ENCODE data around the gene NPAS2. TPM values are rescaled to one million over a fixed set of nuclear protein-coding genes. Genes with fewer than 3 reads are reported as not detected.

Gene NPAS2
- polyA plus RNA-seq (ENCODE audit: insufficient read depth in 1 of 5, insufficient read length in 5 of 5, low replicate concordance in 1 of 5), result 10 to 100 TPM; 26.7 to 39.0 (median 30.3) TPM
- long read RNA-seq, donor 1, partial matches to known transcripts, result 0 of 1 reads
- long read RNA-seq, donor 1, other reads (novel, unspliced or antisense), result 0 of 1 reads
- long read RNA-seq, donor 2, full-length matches to known transcripts, result 1 of 1 reads
- long read RNA-seq, donor 2, partial matches to known transcripts, result 0 of 1 reads
- long read RNA-seq, donor 2, other reads (novel, unspliced or antisense), result 0 of 1 reads
- long read RNA-seq, donor 3, full-length matches to known transcripts, result 2 of 2 reads
- long read RNA-seq, donor 3, partial matches to known transcripts, result 0 of 2 reads
- long read RNA-seq, donor 3, other reads (novel, unspliced or antisense), result 0 of 2 reads
- long read RNA-seq, donor 4, partial matches to known transcripts, result 0 of 2 reads
- long read RNA-seq, donor 4, other reads (novel, unspliced or antisense), result 0 of 2 reads
- long read RNA-seq, donor 5, result 0 reads
- long read RNA-seq, donor 6, full-length matches to known transcripts, result 3 of 3 reads
- long read RNA-seq, donor 6, partial matches to known transcripts, result 0 of 3 reads
- long read RNA-seq, donor 6, other reads (novel, unspliced or antisense), result 0 of 3 reads
- long read RNA-seq, donor 7, full-length matches to known transcripts, result 2 of 2 reads
- long read RNA-seq, donor 7, partial matches to known transcripts, result 0 of 2 reads
- long read RNA-seq, donor 7, other reads (novel, unspliced or antisense), result 0 of 2 reads
- long read RNA-seq, donor 8, result 0 reads

DNA sequence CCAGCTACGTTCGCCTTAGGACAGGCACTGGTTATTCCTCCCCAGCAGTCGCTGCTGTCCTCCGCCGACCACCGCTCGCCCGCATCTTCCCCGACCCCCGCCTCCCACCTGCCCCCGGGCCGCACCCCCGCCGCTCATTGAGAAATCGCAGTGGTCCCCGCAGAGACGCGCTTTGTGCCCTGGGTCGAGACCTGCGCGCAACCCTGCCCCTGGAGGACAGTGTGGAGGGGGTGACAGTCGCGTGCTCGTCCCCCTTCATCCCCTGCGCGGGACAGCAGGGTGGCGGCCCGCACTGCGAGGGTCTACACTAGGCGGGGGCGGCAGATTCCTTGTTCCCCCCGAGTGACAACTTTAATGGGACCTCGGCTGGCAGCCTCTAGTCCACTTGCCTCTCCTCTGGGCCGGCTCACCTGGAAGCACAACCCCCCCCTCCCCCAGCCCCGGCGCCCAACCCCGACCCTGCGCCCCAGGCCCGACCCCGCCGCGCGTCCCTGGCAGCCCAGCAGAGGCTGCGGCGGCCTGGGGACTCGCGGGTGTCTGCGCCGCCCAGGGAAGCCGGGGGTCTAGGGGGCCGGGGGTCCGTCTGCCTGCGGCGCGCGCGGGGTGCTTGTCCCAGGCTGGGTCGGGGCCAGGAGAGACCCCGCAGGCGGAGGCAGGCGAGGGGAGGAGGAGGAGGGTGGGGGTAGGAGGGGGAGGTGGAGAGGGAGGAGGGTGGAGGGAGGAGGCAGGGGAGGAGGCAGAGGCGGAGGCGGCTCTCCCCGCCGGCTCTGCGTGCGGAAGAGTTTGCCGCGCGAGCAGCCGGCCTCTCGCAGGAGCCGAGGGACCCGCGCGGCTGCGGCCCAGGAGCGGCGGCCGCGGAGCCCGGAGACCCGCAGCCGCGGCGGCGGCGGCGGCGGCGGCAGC is at the start of gene NPAS2:
Gene NPAS2 (plus strand): TSS at position 770 of the 903 bp plus-strand sequence. CDS start 84,616 bp downstream, outside the sequence.
- DNase-seq, result no peak

DNA sequence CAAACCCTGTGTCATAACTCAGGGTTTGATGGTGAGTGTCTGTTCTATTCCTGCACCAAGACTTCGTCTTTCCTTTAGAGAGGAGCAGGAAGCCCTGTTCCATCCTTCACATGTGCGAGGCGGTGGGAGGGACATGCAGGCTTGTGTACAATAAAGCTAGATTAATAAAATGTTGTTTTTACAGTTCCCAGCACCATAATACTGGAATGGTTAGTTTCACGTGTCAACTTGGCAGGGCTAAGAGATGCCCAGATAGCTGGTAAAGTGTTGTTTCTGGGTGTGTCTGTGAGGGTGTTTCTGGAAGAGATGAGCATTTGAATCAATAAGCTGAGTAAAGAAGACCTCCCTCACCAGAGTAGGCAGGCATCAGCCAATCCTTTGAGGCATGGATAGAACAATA is 48.8 kb upstream of the NPAS2 start:
- no peak for DNase-seq

DNA sequence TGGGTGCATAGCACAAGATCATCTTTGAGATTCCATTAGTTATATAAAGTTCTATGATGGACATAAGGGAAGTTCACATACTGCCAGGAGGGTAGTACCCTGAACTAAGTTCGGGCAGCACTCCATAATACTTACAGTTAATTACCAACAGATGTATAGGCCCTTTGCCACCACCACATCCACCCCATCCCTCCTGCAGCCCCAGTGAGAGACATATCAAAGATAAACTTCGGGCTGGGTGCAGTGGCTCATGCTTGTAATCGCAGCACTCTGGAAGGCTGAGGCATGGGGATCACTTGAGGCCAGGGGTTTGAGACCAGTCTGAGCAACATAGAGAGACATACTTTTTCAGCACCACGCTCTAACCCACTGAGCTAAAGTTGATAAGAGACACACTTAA is 46.4 kb upstream of the NPAS2 start:
- no peak for DNase-seq

DNA sequence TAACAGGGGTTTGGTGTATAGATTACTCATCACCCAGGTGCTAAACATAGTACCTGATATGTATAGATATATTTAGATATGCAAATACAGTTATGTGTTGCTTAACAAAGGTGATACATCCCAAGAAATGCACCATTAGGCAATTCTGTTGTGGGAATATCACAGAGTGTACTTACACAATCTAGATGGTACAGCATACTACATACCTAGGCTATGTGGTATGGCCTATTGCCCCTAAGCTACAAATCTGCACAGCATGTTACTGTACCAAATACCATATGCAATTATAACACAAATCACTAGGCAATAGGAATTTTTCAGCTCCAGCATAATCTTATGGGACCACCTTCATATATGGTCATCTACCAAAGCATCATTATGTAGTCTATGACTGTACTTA is 43.5 kb upstream of the NPAS2 start:
- no peak for DNase-seq

DNA sequence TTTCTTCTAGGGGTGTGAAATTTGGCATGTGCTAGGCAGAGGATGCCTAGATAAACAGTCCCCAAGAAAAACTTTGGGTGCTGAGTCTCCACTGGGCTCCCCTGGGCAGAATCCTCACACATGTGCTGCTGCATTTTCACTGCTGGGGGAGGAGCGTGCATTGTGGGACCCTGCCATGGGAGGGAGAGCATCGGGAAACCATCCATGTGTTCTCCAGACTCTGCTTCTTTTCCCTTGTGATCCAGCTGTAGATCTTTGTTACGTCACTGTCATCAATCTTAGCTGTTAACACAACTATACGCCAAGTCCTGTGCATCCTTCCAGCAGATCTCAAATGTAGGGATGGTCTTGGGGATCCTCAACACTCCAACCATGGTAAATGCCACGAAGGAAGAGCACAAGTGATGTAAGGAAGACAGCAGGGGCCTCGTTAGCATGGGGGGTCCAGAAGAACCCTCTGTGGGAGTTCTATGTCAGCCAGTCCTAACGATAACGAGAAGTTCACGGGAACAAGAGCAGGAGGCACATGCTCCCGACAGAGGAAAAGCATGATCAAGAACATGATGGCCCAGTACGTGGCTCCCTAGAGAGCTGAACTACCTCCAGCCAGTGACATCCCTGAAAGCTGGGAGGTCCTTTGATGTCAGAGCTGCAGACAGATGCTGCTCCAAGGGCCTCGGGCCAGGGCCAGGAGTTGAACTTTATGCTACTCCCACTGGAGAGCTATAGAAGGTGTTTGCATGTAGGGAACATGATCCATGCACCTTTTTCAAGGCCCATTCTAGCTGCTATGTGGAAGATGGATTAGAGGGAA is 41.1 kb upstream of the NPAS2 start:
- no peak for DNase-seq

DNA sequence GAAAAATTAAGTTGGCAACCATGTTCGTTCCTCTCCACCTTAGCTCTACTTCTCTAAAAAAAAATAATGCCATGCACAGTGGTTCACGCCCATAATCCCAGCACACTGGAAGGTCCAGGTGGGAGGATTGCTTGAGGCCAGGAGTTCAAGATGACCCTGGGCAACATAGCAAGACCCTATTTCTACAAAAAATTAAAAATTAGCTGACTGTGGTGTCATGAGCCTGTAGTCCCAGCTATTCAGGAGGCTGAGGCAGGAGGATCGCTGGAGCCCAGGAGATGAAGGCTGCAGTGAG is 40.1 kb upstream of the NPAS2 start:
- DNase-seq, result no peak

GRCh38 chr2:100780203-100781008 is 39.5 kb upstream of the NPAS2 start:
- DNase-seq, result peak; percentile 9 to 16

DNA sequence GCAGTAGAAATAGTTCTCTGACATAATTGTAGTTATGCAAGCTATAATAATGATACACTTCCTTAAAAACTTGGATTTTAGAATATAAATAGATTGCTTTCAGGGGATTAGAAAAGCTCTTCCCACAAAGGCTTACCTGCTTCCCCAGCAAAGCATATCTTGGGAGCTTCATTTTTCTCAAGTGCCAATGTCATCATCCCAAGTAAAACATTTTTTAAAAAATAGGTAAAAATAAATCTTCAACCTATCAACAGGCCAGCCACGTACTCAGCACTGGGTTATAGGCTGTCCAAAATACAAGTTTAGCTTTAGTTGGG is 39.0 kb upstream of the NPAS2 start:
- no peak for DNase-seq

DNA sequence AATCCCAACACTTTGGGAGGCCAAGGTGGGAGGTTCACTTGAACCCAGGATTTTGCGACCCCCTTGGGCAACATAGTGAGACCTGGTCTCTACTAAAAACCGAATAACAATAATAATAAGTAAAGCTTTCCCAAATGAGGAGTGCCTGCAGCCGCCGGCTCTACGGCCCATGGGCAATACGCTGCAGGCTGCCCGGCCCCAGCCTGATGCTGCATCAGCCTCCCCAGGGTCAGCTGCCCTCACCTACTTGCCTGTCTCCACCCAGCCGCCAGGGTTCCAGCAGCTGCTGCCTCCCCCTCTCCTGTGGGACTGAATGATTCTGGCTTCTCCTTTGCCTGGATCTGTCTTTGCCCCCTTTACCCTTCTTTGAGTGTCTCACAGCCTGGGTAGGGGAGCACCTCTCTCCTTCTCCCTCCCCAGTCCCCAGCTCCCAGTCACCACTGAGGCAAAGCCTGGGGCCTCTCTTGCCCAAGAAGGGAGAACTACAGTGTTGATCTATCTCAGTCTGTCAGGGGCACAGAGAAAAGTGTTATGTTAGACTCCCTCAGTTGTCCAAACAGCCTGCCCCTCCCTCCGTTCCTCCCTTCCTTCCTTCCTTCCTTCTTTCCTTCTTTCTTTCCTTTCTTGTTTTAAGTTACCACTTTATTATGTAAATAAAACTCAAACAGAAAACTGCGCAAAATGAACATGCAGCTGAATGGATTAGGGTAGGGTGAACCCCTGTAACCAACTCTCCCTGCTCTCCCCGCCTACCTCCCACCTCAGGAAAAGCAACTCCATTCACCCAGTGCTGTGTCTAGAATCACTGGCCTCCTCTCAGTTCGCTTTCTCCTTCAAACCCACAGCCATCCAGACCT is 38.2 kb upstream of the NPAS2 start:
- DNase-seq, result no peak

- DNase-seq, result no peak
Measured at GRCh38 chr2:100782380-100782878, 37.5 kb upstream of the NPAS2 start.

GRCh38 chr2:100783987-100784386 is 36.0 kb upstream of the NPAS2 start:
- no peak for DNase-seq

DNA sequence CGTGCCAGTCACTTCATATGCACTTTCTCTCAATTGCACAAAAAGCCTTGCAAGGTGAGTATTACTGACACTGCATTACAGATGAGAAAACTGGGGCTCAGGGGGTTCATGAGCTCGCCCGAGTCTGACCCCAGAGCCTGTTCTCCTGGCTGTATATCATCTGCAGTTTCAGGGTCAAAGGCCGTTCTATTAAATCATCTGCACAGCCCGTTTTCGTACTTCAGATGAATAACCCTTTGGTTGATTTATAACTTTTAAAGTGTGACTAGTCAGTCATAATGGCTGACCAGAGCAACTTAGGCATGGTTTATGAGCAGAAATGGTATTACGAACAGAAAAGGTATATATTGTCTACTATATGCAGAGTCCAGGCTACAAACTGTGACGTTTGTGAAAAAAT is 35.3 kb upstream of the NPAS2 start:
- no peak for DNase-seq

DNA sequence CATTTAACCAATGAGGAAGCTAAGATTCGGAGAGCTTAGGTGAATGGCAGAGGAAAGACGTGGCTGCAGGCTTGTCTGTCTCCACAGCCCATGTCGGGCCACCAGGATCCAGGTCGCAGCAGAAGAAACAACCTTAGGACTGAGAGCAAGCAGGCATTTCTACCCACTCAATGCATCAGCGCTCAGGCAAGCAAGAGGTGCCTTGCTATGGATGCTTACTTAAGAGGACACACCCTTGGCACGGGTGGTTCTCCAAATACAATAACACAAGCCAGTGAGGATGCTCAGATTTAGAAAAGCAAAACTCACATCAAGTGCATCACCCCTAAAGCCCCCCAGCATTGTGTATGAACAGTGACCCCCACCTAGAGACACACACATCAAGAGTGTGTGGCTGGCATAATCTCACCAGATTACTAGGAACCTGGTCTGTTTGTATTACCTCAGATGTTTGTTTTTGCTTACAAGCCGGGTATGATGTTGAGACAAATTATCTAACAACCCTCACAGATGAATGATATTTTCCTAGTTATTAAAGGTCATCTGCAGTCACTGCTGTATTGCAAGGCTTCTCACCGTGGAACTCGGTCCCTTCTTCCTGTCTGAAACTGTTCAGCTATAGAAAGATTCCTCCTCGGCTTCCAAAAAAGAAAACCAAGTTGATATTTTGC is 34.2 kb upstream of the NPAS2 start:
- no peak for DNase-seq

GRCh38 chr2:100786297-100786658 is 33.7 kb upstream of the NPAS2 start:
- no peak for DNase-seq

GRCh38 chr2:100786985-100787384 is 33.0 kb upstream of the NPAS2 start:
- no peak for DNase-seq

GRCh38 chr2:100789361-100789760 is 30.6 kb upstream of the NPAS2 start:
- DNase-seq, result no peak

DNA sequence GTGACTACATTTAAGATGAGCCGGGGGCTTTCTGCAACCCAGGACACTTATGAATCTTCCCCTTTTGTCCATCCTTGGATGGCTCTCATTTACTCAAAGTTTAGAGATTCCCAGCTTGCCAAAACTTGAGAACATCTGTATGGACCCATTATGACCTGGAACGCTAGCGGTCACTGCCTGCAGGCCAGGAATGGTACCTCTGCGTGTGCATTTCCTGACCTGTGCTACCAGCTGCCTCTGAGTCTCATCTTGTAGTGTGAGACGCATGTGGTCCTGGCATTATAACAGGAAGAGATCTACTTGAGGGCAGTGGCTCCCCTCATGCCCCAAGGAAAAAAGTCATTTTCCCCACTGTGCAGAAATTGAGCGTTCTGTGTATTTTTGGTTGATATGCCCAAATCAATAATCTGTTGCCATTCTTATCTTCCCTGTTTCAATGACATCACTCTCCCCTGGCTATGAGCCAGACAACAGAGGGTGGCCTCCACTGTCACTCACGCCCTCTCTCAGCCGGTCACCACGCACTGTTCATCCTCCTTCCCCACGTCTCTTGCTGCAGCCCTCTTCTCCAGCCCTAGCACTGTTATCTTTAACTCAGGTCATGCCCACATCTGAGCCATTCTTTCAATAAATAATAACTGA is 28.5 kb upstream of the NPAS2 start:
- DNase-seq, result no peak

DNA sequence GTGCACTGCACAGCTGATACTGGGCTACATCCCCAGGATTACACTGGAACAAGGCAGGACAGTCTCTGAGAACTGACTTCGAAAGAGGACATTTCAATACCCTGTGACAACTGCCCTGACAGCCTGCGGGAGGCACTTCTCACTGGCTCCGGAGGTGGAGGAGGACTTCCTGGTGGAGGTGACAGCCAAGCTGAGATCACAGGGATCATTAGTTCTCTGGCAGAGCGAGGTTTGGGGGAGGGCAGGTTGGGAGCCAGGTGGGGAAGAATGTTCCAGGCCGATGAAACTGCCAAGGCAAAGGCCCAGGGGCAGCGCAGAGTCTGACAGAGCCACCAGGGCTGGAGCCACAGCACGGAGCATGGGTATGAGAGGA is 28.0 kb upstream of the NPAS2 start:
- no peak for DNase-seq

- DNase-seq, result no peak
Measured at GRCh38 chr2:100793220-100793619, 26.7 kb upstream of the NPAS2 start.
